ENCODE measurements around the gene CNKSR1. TPM values are rescaled to one million over a fixed set of nuclear protein-coding genes. Genes with fewer than 3 reads are reported as not detected.

The CNKSR1 gene
- total and polyA plus RNA-seq, 2 of the 4 experiments (the other 2 are of a cell fraction) = 0.43 TPM; not detected in 1

- no peak overlapping the region for H3K4me2 ChIP-seq (ENCODE audit: low read depth, low read length)
- in situ Hi-C loops (cut with MboI; ENCODE audit: low sequenced_read_pairs) = no loop called here
- peaks cover 26% of the 10 kb centered on the region for H3K27me3 ChIP-seq (ENCODE audit: control insufficient read depth, insufficient read depth, low read length)
- H2BK20ac ChIP-seq (ENCODE audit: low read depth, low read length) = no peak overlapping the region
- ChIA-PET CTCF (no interaction called here), POLR2A (ENCODE audit: unreplicated experiment) (no interaction called here)
- no peak overlapping the region for H4K8ac ChIP-seq (ENCODE audit: low read depth in 2 of 2, low read length in 2 of 2)
- H3K9me1 ChIP-seq (ENCODE audit: insufficient read depth, low read length) = no peaks in the 10 kb centered on the region
- ATAC-seq (ENCODE audit: low read depth) = no peak
- H3K36me3 ChIP-seq (ENCODE audit: control insufficient read depth, insufficient read depth, low read length) = no peaks in the 10 kb centered on the region
- H3K4me3 ChIP-seq (ENCODE audit: insufficient read depth, low read depth, low read length) = no peak overlapping the region
- H4K20me1 ChIP-seq (ENCODE audit: insufficient read depth, low read length) = no peaks in the 10 kb centered on the region
- H3K23ac ChIP-seq (ENCODE audit: low read depth, low read length) = no peak overlapping the region
- H4K5ac ChIP-seq (ENCODE audit: low read depth, low read length) = no peak overlapping the region
- H3K27ac ChIP-seq (ENCODE audit: insufficient read depth, low read length) = no peak overlapping the region
- H2AK5ac ChIP-seq (ENCODE audit: low read depth, low read length) = no peak overlapping the region
- no peaks in the 10 kb centered on the region for H3K4me1 ChIP-seq (ENCODE audit: control insufficient read depth, insufficient read depth, low read length)
- 72% methylated on average over 2 of the region's 5 CpGs; no CpG with 5 or more reads in 1 of the 2 experiments for WGBS, 2 experiments (ENCODE audit: extremely low coverage in 2 of 2, insufficient read length in 1 of 2)
- intact Hi-C loops (cut with micrococcal nuclease) = no loop called here
- H4K91ac ChIP-seq (ENCODE audit: insufficient read depth, low read depth, low read length) = no peak overlapping the region
- H3K79me1 ChIP-seq (ENCODE audit: low read depth in 1 of 2, low read length in 2 of 2) = no peaks in the 10 kb centered on the region
- no peak overlapping the region for H3K14ac ChIP-seq (replicated peaks; ENCODE audit: low read depth, low read length)
- no peak overlapping the region for H2BK120ac ChIP-seq (ENCODE audit: low read depth, low read length)
- H2AFZ ChIP-seq (replicated peaks; ENCODE audit: low read length, poor library complexity) = no peak overlapping the region
- dilution Hi-C loops (cut with HindIII; ENCODE audit: low sequenced_read_pairs, unreplicated experiment) = no loop called here
- no peak overlapping the region for H3K18ac ChIP-seq (ENCODE audit: low read depth, low read length)
- no peak overlapping the region for H2AK9ac ChIP-seq (replicated peaks; ENCODE audit: low read depth, low read length, poor library complexity)
- no TSS peak for BruUV-seq (replicated peaks)
- H3K9ac ChIP-seq (ENCODE audit: low read depth, low read length) = no peak overlapping the region
- H3K9me3 ChIP-seq (ENCODE audit: control insufficient read depth, insufficient read depth, low read length) = no peaks in the 10 kb centered on the region
- no peak for DNase-seq
- TF ChIP-seq POLR2A (IDR thresholded peaks at IDR 0.05; ENCODE audit: low read depth, low read length) = no peak
- TF ChIP-seq ELK1 (IDR thresholded peaks at IDR 0.05; ENCODE audit: borderline replicate concordance, low read depth, low read length) = no peak
- no peak for TF ChIP-seq MAFK (IDR thresholded peaks at IDR 0.05; ENCODE audit: low read depth, low read length)
- TF ChIP-seq SMC3 (IDR thresholded peaks at IDR 0.05; ENCODE audit: low read depth, low read length) = no peak
- TF ChIP-seq CTCF (conservative IDR thresholded peaks at IDR 0.05; ENCODE audit: low read depth, low read length) = no peak
- H3K56ac ChIP-seq (ENCODE audit: extremely low read depth, insufficient read depth, low read length) = no peak overlapping the region
- no peak overlapping the region for H2BK5ac ChIP-seq (ENCODE audit: low read depth, low read length, poor library complexity, severe bottlenecking)
- H3K4ac ChIP-seq (ENCODE audit: low read depth, low read length) = no peak overlapping the region
- H2BK15ac ChIP-seq (ENCODE audit: low read depth, low read length) = no peak overlapping the region
Observed at GRCh38 chr1:26210147-26210870, 33.0 kb downstream of the CNKSR1 start.

Measured in IMR-90 (cell line).